K562 (cell line): Measurements from ENCODE around the gene PLAA. TPM values are rescaled to one million over a fixed set of nuclear protein-coding genes. Genes with fewer than 3 reads are reported as not detected.
A peak's percentile ranks its signal among the peaks of the same experiment; 100 is the strongest.

ENCODE experiments used
- ATAC-seq: fragments of 200-7000 bp; cut with Tn5 transposase; 3 replicates; pipeline ENCODE4 v1.9.1; 2020; ENCODE audit warnings: moderate library complexity
- BruUV-seq: library from RNA; stranded (reverse); fragments of 400-500 nt; replicated peaks from 2 replicates; lab custom pipeline; 2021; lab: Mats Ljungman, UMichigan
- CTCF ChIA-PET: fragments of 300-600 bp; formaldehyde crosslinking; extraction: SDS; loops from one replicate; lab custom pipeline; 2021; ENCODE audit warnings: low intra/inter-chr PET ratio; lab: Yijun Ruan, JAX
- POLR2A ChIA-PET: fragments of 300-600, 350-650 bp; sonication (Branson Sonifier 250); formaldehyde crosslinking; extraction: SDS; loops from one replicate; lab custom pipeline; 2021; ENCODE audit warnings: antibody characterized with exemption, inconsistent platforms; lab: Yijun Ruan, JAX
- DNase-seq, 4 experiments: peaks; one replicate each; pipeline versions ENCODE4 v3.0.0 to v3.0.0-alpha.2; 2011 to 2018; ENCODE audit warnings: low spot score in 3 of 4, mixed read lengths in 3 of 4; ENCODE audit errors: extremely low read depth in 1 of 4
- FAIRE-seq: peaks from 2 replicates; lab custom pipeline; 2011; peaks lifted over from hg19 to GRCh38; lab: Jason Lieb, UNC
- H2AFZ ChIP-seq: 2 replicates; pipeline ENCODE4 v1.6.0; 2011; ENCODE audit warnings: low read depth, low read length, control low read depth, inconsistent platforms
- H3K27ac ChIP-seq: fragments of 200-600 bp; 3 replicates; pipeline ENCODE4 v1.8.0; 2011; ENCODE audit warnings: low read depth, mild to moderate bottlenecking, control low read depth, inconsistent platforms, low read length, moderate library complexity, mixed read lengths; ENCODE audit errors: extremely low read depth
- H3K27me3 ChIP-seq, 2 experiments: fragments of 300-600 bp in 1 of 2; 2 replicates in 1 of 2; 3 replicates in 1 of 2; pipeline versions ENCODE4 v1.6.0 to v1.8.0; 2011; ENCODE audit warnings: inconsistent platforms in 2 of 2, low read length in 2 of 2, mild to moderate bottlenecking in 1 of 2, mixed read lengths in 1 of 2, moderate library complexity in 1 of 2; ENCODE audit not compliant: control insufficient read depth in 2 of 2, insufficient read depth in 2 of 2
- H3K36me3 ChIP-seq: fragments of 300-600 bp; 3 replicates; pipeline ENCODE4 v1.8.0; 2011; ENCODE audit warnings: mild to moderate bottlenecking, low read length, inconsistent platforms; ENCODE audit not compliant: control insufficient read depth, insufficient read depth
- H3K4me1 ChIP-seq, 2 experiments: fragments of 200-600 bp in 1 of 2; replicated peaks in 1 of 2; 2 replicates in 1 of 2; 3 replicates in 1 of 2; pipeline versions ENCODE4 v1.5.1 to v1.8.0; 2011; ENCODE audit warnings: inconsistent platforms in 2 of 2, low read length in 2 of 2, mild to moderate bottlenecking in 1 of 2, mixed read lengths in 1 of 2, moderate library complexity in 1 of 2; ENCODE audit not compliant: control insufficient read depth in 2 of 2, insufficient read depth in 2 of 2
- H3K4me2 ChIP-seq: 2 replicates; pipeline ENCODE4 v1.6.1; 2011; ENCODE audit warnings: low read length, control low read depth, inconsistent platforms, mixed read lengths; ENCODE audit not compliant: insufficient read depth
- H3K4me3 ChIP-seq: fragments of 200-600 bp; sonication (generic), shearing (Covaris generic); 2 replicates; pipeline ENCODE4 v1.5.1; 2016; ENCODE audit warnings: control low read depth, inconsistent platforms
- H3K79me2 ChIP-seq: fragments of 200-600 bp; 3 replicates; pipeline ENCODE4 v1.8.0; 2011; ENCODE audit warnings: low read length, inconsistent platforms; ENCODE audit not compliant: control insufficient read depth, insufficient read depth
- H3K9ac ChIP-seq, 2 experiments: 2 replicates each; pipeline versions ENCODE4 v1.6.0 to v1.6.1; 2011; ENCODE audit warnings: low read depth in 2 of 2, low read length in 2 of 2, control low read depth in 1 of 2, inconsistent platforms in 1 of 2, mild to moderate bottlenecking in 1 of 2, mixed read lengths in 1 of 2; ENCODE audit not compliant: insufficient read depth in 1 of 2
- H3K9me1 ChIP-seq: one replicate; pipeline ENCODE4 v1.6.0; 2011; ENCODE audit warnings: inconsistent platforms, mild to moderate bottlenecking, low read length, moderate library complexity; ENCODE audit not compliant: control insufficient read depth, insufficient read depth
- H3K9me3 ChIP-seq: replicated peaks from 2 replicates; pipeline ENCODE4 v1.5.1; 2011; ENCODE audit warnings: low read depth, low read length, inconsistent platforms; ENCODE audit not compliant: control insufficient read depth, insufficient read depth
- H4K20me1 ChIP-seq: replicated peaks from 2 replicates; pipeline ENCODE4 v1.6.1; 2011; ENCODE audit warnings: low read length, inconsistent platforms, mixed read lengths; ENCODE audit not compliant: control insufficient read depth, insufficient read depth
- ARHGAP35 ChIP-seq: fragments of 450-650 bp; IDR thresholded peaks from 2 replicates; pipeline ENCODE4 v1.6.1; 2018; ENCODE audit not compliant: partially characterized antibody
- BHLHE40 ChIP-seq: IDR thresholded peaks from 2 replicates; pipeline ENCODE4 v1.6.1; 2011; ENCODE audit warnings: low read length, improper control_type of control experiment
- ESRRA ChIP-seq: fragments of 450-650 bp; IDR thresholded peaks from 2 replicates; pipeline ENCODE4 v1.6.1; 2014; ENCODE audit warnings: low read depth, mild to moderate bottlenecking, moderate library complexity, borderline replicate concordance
- MYC ChIP-seq, 2 experiments: fragments of 250-450 bp in 1 of 2; sonication (Bioruptor Pico) in 1 of 2; IDR thresholded peaks; 2 replicates each; pipeline versions ENCODE4 v1.5.1 to v1.6.1; 2012 to 2021; ENCODE audit warnings: low read depth in 2 of 2, borderline replicate concordance in 1 of 2, improper control_type of control experiment in 1 of 2, low read length in 1 of 2, mild to moderate bottlenecking in 1 of 2, moderate library complexity in 1 of 2
- NCOA1 ChIP-seq: fragments of 450-650 bp; IDR thresholded peaks from 2 replicates; pipeline ENCODE4 v1.6.1; 2016; ENCODE audit warnings: low read depth
- NELFE ChIP-seq: IDR thresholded peaks from 2 replicates; pipeline ENCODE4 v1.6.1; 2011; ENCODE audit warnings: mild to moderate bottlenecking; ENCODE audit not compliant: insufficient read depth, insufficient read length
- POLR3A ChIP-seq: IDR thresholded peaks from 2 replicates; pipeline ENCODE4 v1.6.1; 2011; ENCODE audit warnings: borderline replicate concordance, mild to moderate bottlenecking, moderate library complexity; ENCODE audit not compliant: insufficient read length, insufficient read depth; ENCODE audit errors: extremely low read depth
- RBFOX2 ChIP-seq: fragments of 200-400 bp; formaldehyde crosslinking; IDR thresholded peaks from 2 replicates; pipeline ENCODE4 v1.6.1; 2017; ENCODE audit warnings: low read depth, mild to moderate bottlenecking, low read length, moderate library complexity
- RCOR1 ChIP-seq, 2 experiments: IDR thresholded peaks; 2 replicates each; pipeline ENCODE4 v1.6.1; 2012; ENCODE audit warnings: low read depth in 2 of 2, low read length in 2 of 2, borderline replicate concordance in 1 of 2, improper control_type of control experiment in 1 of 2
- ZNF134 ChIP-seq: fragments of 250-450 bp; sonication (Bioruptor Pico); conservative IDR thresholded peaks from 2 replicates; pipeline ENCODE4 v1.4.0; 2020
- ZNF239 ChIP-seq: fragments of 250-450 bp; sonication (Bioruptor Pico); IDR thresholded peaks from 2 replicates; pipeline ENCODE4 v1.4.0; 2020; ENCODE audit warnings: mild to moderate bottlenecking
- ZNF347 ChIP-seq: fragments of 450-650 bp; formaldehyde crosslinking; IDR thresholded peaks from 2 replicates; pipeline ENCODE4 v1.4.0; 2020; ENCODE audit warnings: low read depth, mild to moderate bottlenecking, moderate library complexity
- WGBS: fragments of 100-300 bp; shearing (Covaris generic); methylation state at CpG from one replicate; pipeline ENCODE4 v1.1.6; 2016; ENCODE audit warnings: low coverage, mixed read lengths; ENCODE audit not compliant: insufficient coverage; ENCODE audit errors: missing lambda C conversion rate; 5-methylcytosine and 5-hydroxymethylcytosine counted together
- in situ Hi-C: fragments of 300-500 bp; cut with MboI; formaldehyde crosslinking; loops from 4 replicates; pipeline ENCODE4 v1.15.0; 2018; ENCODE audit warnings: inconsistent platforms, mixed read lengths
- intact Hi-C: fragments of 100-400 bp; cut with micrococcal nuclease; formaldehyde crosslinking; loops from 2 replicates; pipeline ENCODE4 v1.14.2; 2022
- polyA plus RNA-seq, 8 experiments: library from polyadenylated mRNA; depleted of rRNA in 4 of 8; stranded (reverse) in 5 of 8; unstranded in 3 of 8; fragments of >200 nt; fragmentation: Nextera tagmentation in 2 of 8; fragmentation: Illumina TruSeq in 1 of 8; extraction: Ambion mirVana in 2 of 8; extraction: Trizol in 1 of 8; gene quantifications; 2 replicates each; pipeline versions ENCODE4 v1.2.1 to v1.2.3, GENCODE V29; 2011 to 2014; ENCODE audit warnings: inconsistent platforms in 1 of 8, missing spikeins in 1 of 8
- total RNA-seq, 7 experiments: library from RNA; depleted of rRNA in 6 of 7; stranded (reverse); fragments of >200 nt in 6 of 7; fragmentation: Illumina TruSeq in 2 of 7; extraction: Trizol in 2 of 7; gene quantifications; 2 replicates each; pipeline versions ENCODE4 v1.2.1 to v1.2.3, GENCODE V29; 2011 to 2021; ENCODE audit warnings: low replicate concordance in 1 of 7
- TF ChIP-seq, protein P1 (sequence below): sonication (generic); formaldehyde crosslinking; IDR thresholded peaks from 2 replicates; pipeline ENCODE4 v1.8.0; 2022; ENCODE audit warnings: mild to moderate bottlenecking, low read depth, missing genetic modification reagents
- TF ChIP-seq, protein P2 (sequence below): sonication (generic); formaldehyde crosslinking; IDR thresholded peaks from 2 replicates; pipeline ENCODE4 v1.8.0; 2023; ENCODE audit warnings: missing genetic modification reagents, mild to moderate bottlenecking, borderline replicate concordance

Gene PLAA
- total and polyA plus RNA-seq, 9 of the 15 experiments (the other 6 are each of a cell fraction or from before 2014, with no cell fraction given), result 3.5 to 20.7 (median 16.6) TPM

DNA sequence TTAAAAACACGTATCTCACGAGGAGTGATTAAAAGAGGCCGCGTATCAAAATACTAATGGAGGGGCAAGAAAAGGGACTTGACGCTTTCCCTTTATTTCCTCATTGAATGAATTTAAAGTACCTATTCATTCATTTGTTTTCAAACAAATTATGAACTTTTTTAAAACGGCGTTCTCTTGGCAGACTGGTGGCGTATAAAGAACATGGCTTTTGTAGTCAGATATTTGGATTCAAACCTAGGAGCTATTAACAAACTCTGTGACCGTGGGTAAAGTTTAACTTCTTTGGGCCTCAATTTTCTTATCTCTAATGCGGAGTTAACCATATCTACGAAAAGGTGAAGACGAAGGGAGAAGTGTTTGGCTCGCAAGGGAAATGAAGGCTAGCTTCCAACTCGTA lies 55.3 kb downstream of the PLAA start:
- intact Hi-C loops (loop anchor here (10.0 kb wide), 1 partner anchor 63 kb away; the partner anchor contains the start of gene IFT74), in situ Hi-C loops (no loop called here)
- no peak for ATAC-seq
- POLR2A ChIA-PET, result interaction anchor here (0.5 to 0.9 kb wide), 2 partner anchors 12 to 64 kb away, joined by 3 read pairs; partner anchors contain the start of gene IFT74
- no peaks in the 10 kb centered on the region for H3K9me1 ChIP-seq
- TF ChIP-seq ESRRA (no peak), ZNF239 (CRISPR knock-in tag) (no peak), BHLHE40 (no peak), RCOR1 (IDR thresholded peaks at IDR 0.05; ENCODE audit: borderline replicate concordance in 1 of 2, low read depth in 2 of 2, low read length in 2 of 2) (no peak), NCOA1 (no peak), ZNF347 (CRISPR knock-in tag) (no peak), MYC (IDR thresholded peaks at IDR 0.05; ENCODE audit: low read depth, low read length) (no peak), MYC (CRISPR knock-in tag; IDR thresholded peaks at IDR 0.05; ENCODE audit: borderline replicate concordance, low read depth) (no peak), POLR3A (no peak), NELFE (no peak), ZNF134 (CRISPR knock-in tag) (no peak), ARHGAP35 (no peak), RBFOX2 (no peak)
- TF ChIP-seq, protein P1, sequence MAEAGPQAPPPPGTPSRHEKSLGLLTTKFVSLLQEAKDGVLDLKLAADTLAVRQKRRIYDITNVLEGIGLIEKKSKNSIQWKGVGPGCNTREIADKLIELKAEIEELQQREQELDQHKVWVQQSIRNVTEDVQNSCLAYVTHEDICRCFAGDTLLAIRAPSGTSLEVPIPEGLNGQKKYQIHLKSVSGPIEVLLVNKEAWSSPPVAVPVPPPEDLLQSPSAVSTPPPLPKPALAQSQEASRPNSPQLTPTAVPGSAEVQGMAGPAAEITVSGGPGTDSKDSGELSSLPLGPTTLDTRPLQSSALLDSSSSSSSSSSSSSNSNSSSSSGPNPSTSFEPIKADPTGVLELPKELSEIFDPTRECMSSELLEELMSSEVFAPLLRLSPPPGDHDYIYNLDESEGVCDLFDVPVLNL (CRISPR knock-in tag), result no peak
- TF ChIP-seq, protein P2, sequence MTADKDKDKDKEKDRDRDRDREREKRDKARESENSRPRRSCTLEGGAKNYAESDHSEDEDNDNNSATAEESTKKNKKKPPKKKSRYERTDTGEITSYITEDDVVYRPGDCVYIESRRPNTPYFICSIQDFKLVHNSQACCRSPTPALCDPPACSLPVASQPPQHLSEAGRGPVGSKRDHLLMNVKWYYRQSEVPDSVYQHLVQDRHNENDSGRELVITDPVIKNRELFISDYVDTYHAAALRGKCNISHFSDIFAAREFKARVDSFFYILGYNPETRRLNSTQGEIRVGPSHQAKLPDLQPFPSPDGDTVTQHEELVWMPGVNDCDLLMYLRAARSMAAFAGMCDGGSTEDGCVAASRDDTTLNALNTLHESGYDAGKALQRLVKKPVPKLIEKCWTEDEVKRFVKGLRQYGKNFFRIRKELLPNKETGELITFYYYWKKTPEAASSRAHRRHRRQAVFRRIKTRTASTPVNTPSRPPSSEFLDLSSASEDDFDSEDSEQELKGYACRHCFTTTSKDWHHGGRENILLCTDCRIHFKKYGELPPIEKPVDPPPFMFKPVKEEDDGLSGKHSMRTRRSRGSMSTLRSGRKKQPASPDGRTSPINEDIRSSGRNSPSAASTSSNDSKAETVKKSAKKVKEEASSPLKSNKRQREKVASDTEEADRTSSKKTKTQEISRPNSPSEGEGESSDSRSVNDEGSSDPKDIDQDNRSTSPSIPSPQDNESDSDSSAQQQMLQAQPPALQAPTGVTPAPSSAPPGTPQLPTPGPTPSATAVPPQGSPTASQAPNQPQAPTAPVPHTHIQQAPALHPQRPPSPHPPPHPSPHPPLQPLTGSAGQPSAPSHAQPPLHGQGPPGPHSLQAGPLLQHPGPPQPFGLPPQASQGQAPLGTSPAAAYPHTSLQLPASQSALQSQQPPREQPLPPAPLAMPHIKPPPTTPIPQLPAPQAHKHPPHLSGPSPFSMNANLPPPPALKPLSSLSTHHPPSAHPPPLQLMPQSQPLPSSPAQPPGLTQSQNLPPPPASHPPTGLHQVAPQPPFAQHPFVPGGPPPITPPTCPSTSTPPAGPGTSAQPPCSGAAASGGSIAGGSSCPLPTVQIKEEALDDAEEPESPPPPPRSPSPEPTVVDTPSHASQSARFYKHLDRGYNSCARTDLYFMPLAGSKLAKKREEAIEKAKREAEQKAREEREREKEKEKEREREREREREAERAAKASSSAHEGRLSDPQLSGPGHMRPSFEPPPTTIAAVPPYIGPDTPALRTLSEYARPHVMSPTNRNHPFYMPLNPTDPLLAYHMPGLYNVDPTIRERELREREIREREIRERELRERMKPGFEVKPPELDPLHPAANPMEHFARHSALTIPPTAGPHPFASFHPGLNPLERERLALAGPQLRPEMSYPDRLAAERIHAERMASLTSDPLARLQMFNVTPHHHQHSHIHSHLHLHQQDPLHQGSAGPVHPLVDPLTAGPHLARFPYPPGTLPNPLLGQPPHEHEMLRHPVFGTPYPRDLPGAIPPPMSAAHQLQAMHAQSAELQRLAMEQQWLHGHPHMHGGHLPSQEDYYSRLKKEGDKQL (CRISPR knock-in tag), result no peak
- TF ChIP-seq, all 486 proteins: peak for 0
- TSS peak; percentile 54 for BruUV-seq
- Histone ChIP-seq H3K27me3 (no peaks in the 10 kb centered on the region), H3K4me1 (no peaks in the 10 kb centered on the region; a peak in 1 of 5 replicates), H4K20me1 (no peaks in the 10 kb centered on the region), H2AFZ (no peak overlapping the region), H3K4me2 (peak overlapping the region; percentile 76; the same call in 1 of the 2 replicates), H3K36me3 (peaks cover 4% of the 10 kb centered on the region; the same call in 1 of the 3 replicates), H3K9me3 (no peaks in the 10 kb centered on the region), H3K4me3 (peak overlapping the region; percentile 83), H3K27ac (peak overlapping the region; percentile 92), H3K9ac (peak overlapping the region in 1 of 2 experiments; percentile 86), H3K79me2 (peaks cover 58% of the 10 kb centered on the region)
- FAIRE-seq, result no peak
- WGBS, result 0% methylated on average over 8 of the region's 14 CpGs
- CTCF ChIA-PET, result no interaction called here
- DNase-seq, result no peak
